Activated B cell treated with CpG ODN at 0.5 μM for 24 hours (primary cell): ENCODE results near the gene GGA2. TPM values are rescaled to one million over a fixed set of nuclear protein-coding genes. Genes with fewer than 3 reads are reported as not detected.

Experiments used
- ATAC-seq: fragments of 200-7000 bp; cut with Tn5 transposase; one replicate; pipeline ENCODE4 v1.10.0; 2021; ENCODE audit warnings: low read depth, mild to moderate bottlenecking, moderate library complexity
- CTCF ChIA-PET: fragments of 350-600 bp; sonication (Branson Sonifier 250); formaldehyde crosslinking; loops from one replicate; lab custom pipeline; 2021; ENCODE audit warnings: antibody characterized with exemption; lab: Charles Lee
- POLR2A ChIA-PET: fragments of 350-600 bp; sonication (Branson Sonifier 250); formaldehyde crosslinking; loops from one replicate; lab custom pipeline; 2021; ENCODE audit warnings: antibody characterized with exemption; lab: Charles Lee
- DNase-seq: peaks from one replicate; pipeline ENCODE4 v3.0.0; 2022
- H3K27ac Mint-ChIP-seq: one replicate; pipeline ENCODE4 v1.8.0; 2020; ENCODE audit warnings: mixed read lengths
- H3K27me3 Mint-ChIP-seq: one replicate; pipeline ENCODE4 v1.8.0; 2021; ENCODE audit warnings: mixed read lengths
- H3K36me3 Mint-ChIP-seq: one replicate; pipeline ENCODE4 v1.8.0; 2021; ENCODE audit warnings: low read depth, mixed read lengths
- H3K4me1 Mint-ChIP-seq: one replicate; pipeline ENCODE4 v1.8.0; 2021; ENCODE audit warnings: mixed read lengths
- H3K4me3 Mint-ChIP-seq: one replicate; pipeline ENCODE4 v1.8.0; 2020; ENCODE audit warnings: mild to moderate bottlenecking, mixed read lengths
- H3K9me3 Mint-ChIP-seq: one replicate; pipeline ENCODE4 v1.8.0; 2020; ENCODE audit warnings: mixed read lengths
- CTCF ChIP-seq: fragments of 200-600 bp; IDR thresholded peaks from one replicate; pipeline ENCODE4 v1.8.0; 2022; ENCODE audit warnings: antibody characterized with exemption, mild to moderate bottlenecking
- intact Hi-C: fragments of 100-400 bp; cut with micrococcal nuclease; formaldehyde crosslinking; loops from one replicate; pipeline ENCODE4 v1.15.1; 2024
- total RNA-seq: library from RNA; stranded (reverse); gene quantifications from 2 replicates; pipeline ENCODE4 v1.2.3, GENCODE V29; 2022

The GGA2 gene
- total RNA-seq, 1 donor from 2014 or later = 281 TPM

GRCh38 chr16:23509441-23509754 is 896 bp downstream of the GGA2 start:
- Mint-ChIP-seq H3K9me3 (no peaks in the 10 kb centered on the region), H3K36me3 (peaks cover 20% of the 10 kb centered on the region), H3K27me3 (no peaks in the 10 kb centered on the region), H3K4me1 (peaks cover 62% of the 10 kb centered on the region), H3K27ac (peak overlapping the region; percentile 95), H3K4me3 (peak overlapping the region; percentile 90)
- ChIA-PET CTCF (interaction anchor here (1.1 to 2.4 kb wide), 3 partner anchors 10 to 87 kb away, joined by 3 to 7 read pairs (median 5); no protein-coding TSS in a partner anchor), POLR2A (interaction anchor here (0.8 to 8.1 kb wide), 8 partner anchors 10 to 61 kb away, joined by 3 to 209 read pairs (median 6); partner anchors contain the start of genes COG7, EARS2 and UBFD1)
- intact Hi-C loops = loop anchor here (1.0 to 5.0 kb wide), 3 partner anchors 9 to 87 kb away; partner anchors contain the start of genes COG7 and NDUFAB1
- no peak for DNase-seq
- no peak for ATAC-seq
- no peak for TF ChIP-seq CTCF

DNA sequence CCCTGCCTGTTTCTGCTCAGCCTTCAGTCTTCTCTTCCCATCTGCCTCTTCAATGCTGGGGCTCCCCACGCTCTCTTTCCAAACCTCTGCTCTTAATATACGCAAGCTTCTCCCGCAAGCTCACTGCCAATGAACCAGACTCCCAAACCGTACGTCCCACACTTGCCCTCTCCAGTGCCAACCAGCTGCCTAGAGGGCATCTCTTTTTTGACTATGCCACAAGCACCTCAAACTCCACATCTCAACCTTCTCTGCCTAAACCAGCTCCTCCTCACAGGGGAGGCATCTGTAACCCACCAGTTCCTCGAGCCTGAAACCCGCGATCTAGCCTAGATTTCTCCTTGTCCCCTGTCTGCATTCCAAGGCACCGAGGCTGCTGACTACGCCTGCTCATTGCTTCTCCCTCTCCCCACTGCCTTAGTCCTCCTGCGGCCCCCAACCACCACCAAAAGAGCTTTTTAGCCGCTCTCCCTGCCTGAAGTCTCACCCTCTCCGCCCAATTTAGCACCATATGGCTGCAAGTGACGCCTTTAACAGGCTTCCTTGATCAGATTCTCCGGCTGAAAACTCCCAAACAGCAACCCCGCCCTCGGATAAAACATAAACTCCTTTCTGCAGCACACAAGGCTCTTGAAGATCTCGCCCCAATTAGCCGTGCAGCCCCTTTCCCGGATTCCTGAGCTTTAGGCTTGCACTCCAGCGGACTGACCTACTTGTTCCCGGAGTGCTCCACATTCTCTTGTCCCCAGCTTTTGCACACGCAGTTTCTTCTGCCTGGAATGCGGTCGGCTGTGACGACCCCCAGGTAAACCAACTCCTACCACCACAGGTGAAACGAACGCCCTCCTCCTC is 1.5 kb downstream of the GGA2 start:
- DNase-seq (no peak), ATAC-seq (no peak)
- no peak for TF ChIP-seq CTCF
- Mint-ChIP-seq H3K9me3 (no peaks in the 10 kb centered on the region), H3K27me3 (no peaks in the 10 kb centered on the region), H3K4me1 (peaks cover 68% of the 10 kb centered on the region), H3K4me3 (peak overlapping the region; percentile 90), H3K36me3 (peaks cover 20% of the 10 kb centered on the region), H3K27ac (peak overlapping the region; percentile 95)
- ChIA-PET POLR2A (interaction anchor here (0.8 to 8.1 kb wide), 9 partner anchors 10 to 62 kb away, joined by 3 to 209 read pairs (median 6); partner anchors contain the start of genes COG7, EARS2 and UBFD1), CTCF (interaction anchor here (1.1 to 3.0 kb wide), 4 partner anchors 9 to 88 kb away, joined by 3 to 11 read pairs (median 5); no protein-coding TSS in a partner anchor)
- intact Hi-C loops = loop anchor here (1.0 to 5.0 kb wide), 3 partner anchors 9 to 88 kb away; partner anchors contain the start of genes COG7 and NDUFAB1

- Mint-ChIP-seq H3K9me3 (no peaks in the 10 kb centered on the region), H3K27ac (peak overlapping the region; percentile 95)
- POLR2A ChIA-PET = interaction anchor here (0.8 to 8.1 kb wide), 6 partner anchors 9 to 90 kb away, joined by 3 to 209 read pairs (median 10); partner anchors contain the start of genes EARS2 and UBFD1
These were observed 3.7 kb downstream of the GGA2 start for GRCh38 chr16:23506606-23506994.

GRCh38 chr16:23505671-23506605 is 4.4 kb downstream of the GGA2 start:
- ATAC-seq = no peak
- H3K36me3 Mint-ChIP-seq = peaks cover 43% of the 10 kb centered on the region
- ChIA-PET POLR2A (interaction anchor here (0.6 to 8.1 kb wide), 7 partner anchors 8 to 243 kb away, joined by 3 to 209 read pairs (median 6); partner anchors contain the start of genes EARS2 and UBFD1), CTCF (interaction anchor here (1.0 to 3.5 kb wide), 6 partner anchors 9 to 71 kb away, joined by 3 to 13 read pairs (median 8); partner anchors contain the start of genes EARS2 and UBFD1)
- TF ChIP-seq CTCF = no peak
- peaks cover 88% of the 10 kb centered on the region for H3K4me1 Mint-ChIP-seq
- intact Hi-C loops = loop anchor here (1.0 to 5.0 kb wide), 3 partner anchors 13 to 54 kb away; partner anchors contain the start of genes COG7, EARS2 and UBFD1
- H3K4me3 Mint-ChIP-seq = peak overlapping the region; percentile 90
- H3K27me3 Mint-ChIP-seq = no peaks in the 10 kb centered on the region
- DNase-seq = no peak
- H3K9me3 Mint-ChIP-seq = no peaks in the 10 kb centered on the region
- H3K27ac Mint-ChIP-seq = peak overlapping the region; percentile 95

More at GRCh38 chr16:23506606-23506994, 3.7 kb downstream of the GGA2 start:
- ATAC-seq (peak; percentile 16), DNase-seq (no peak)
- H3K4me3 Mint-ChIP-seq = peak overlapping the region; percentile 90
- intact Hi-C loops = loop anchor here (1.0 to 5.0 kb wide), 2 partner anchors 51 to 54 kb away; partner anchors contain the start of genes COG7, EARS2 and UBFD1
- H3K36me3 Mint-ChIP-seq = peaks cover 37% of the 10 kb centered on the region
- peaks cover 85% of the 10 kb centered on the region for H3K4me1 Mint-ChIP-seq
- no peak for TF ChIP-seq CTCF
- CTCF ChIA-PET = interaction anchor here (1.1 to 3.5 kb wide), 4 partner anchors 9 to 71 kb away, joined by 3 to 13 read pairs (median 8); partner anchors contain the start of genes EARS2 and UBFD1
- no peaks in the 10 kb centered on the region for H3K27me3 Mint-ChIP-seq
